HG03565 (cell line): ENCODE measurements around the gene FSCN2.

Experiments
- ATAC-seq: cut with Tn5 transposase; IDR thresholded peaks from one replicate; pipeline ENCODE4 v1.9.1; 2021; ENCODE audit warnings: mild to moderate bottlenecking, moderate library complexity; ENCODE audit not compliant: unreplicated experiment

FSCN2 gene

DNA sequence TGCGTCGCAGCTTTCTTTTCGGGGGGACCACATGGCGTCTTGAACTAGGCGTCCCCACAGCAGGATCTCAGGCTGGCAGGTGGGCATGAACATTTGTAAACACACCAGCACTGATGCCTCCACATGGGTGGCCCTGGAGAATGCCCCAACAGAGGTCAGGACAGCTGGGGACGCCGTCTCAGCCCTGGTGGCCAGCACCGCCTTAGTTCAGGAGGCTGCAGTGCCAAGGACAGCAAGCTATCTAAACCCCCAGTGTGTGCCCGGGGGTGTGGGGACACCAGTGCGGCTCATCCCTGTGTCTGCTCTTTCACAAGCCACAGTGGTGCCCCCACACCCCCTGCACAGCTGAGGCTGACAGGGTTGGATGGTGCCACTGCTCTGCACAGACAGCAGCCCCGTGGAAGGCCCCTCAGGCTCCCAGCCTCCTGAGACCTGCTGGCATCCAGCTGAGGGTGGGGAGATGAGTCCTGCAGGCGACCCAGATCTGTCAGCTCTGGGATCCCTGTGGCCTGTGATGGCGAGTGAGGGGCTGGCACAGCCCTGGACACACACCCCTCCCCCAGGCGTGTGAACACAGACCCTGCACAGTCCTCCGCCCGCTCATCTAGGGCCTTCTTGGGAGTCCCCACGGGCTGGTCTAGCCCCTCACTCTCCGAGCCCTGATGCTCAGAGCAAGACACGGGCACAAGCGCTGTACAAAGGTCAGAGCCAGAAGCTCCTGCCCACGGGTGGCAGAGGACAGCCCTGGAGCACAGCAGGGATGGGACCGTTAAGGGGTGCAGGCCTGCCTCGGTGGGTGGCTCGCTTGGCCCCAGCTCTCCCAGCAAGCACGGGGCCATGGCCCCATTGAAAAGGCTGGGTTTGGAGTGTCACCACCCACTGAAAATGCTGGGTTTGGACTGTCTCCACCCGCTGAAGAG is 10.7 kb downstream of the FSCN2 start:
- no peak for ATAC-seq

DNA sequence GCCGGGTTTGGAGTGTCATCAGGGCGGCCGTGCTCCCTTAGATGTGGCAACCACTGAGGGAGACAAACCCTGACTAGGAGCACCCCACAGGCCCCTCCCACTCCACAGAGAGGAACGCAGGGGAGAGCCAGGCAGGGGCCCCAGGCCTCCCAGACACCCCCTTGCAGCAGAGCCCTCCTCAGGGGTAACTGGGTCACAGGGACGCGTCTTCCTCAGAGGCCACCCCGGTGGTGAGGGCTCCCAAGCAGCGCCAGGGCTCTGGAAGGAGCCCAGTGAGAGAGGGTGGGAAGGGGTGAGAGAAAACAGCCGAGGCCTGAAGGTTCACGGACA is 11.4 kb downstream of the FSCN2 start:
- no peak for ATAC-seq

DNA sequence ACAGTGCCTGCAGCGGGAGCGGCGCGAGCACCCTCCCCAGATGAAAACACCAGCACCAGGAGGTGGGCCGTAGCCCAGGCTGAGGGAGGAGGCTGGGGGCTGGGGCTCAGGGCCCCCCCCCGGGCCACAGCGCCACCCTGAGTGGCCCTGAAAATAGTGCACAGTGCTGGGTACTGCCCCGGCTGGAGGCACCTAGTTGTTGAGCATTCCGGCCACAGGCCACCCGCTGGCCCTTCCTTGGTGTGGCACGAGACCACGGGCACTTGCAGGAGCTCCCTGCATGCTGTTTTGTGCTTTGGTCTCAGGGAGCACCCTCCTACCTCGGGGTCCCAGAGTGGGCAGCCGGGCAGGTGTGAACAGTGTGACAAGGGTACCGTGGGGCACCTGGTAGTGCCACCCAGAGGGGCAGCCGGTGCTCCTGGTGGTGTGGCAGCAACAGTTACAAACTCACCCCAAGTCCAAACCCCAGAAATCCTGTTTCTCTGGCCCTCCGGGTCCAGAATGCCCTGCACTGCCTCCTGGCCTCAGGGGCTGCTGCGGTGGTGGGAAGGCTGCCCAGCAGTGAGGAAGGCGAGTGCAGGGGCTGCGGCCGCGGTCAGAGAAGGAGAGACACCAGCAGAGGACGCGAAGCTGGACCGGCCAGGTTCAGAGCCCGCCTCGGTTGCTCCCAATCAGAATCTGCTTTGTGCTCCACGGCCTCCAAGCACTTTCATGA is 11.9 kb downstream of the FSCN2 start:
- ATAC-seq, result no peak

DNA sequence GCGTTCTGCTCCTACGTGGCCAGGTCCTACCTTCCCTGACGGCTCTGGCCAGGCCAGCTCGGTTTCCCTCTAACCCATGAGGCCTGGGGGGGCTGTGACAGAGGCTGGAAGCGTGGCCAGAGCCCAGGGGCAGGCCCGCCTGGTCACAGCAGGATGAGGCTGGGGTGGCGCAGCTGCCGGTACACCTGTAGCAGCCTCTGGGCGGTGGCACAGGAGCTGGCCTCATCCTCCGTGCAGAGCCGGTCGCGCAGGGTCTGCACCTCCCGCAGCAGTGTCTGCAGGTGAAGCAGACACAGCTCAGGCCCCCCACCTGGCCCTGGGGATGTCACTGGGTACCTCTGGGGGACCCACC is 12.5 kb downstream of the FSCN2 start:
- ATAC-seq, result no peak

DNA sequence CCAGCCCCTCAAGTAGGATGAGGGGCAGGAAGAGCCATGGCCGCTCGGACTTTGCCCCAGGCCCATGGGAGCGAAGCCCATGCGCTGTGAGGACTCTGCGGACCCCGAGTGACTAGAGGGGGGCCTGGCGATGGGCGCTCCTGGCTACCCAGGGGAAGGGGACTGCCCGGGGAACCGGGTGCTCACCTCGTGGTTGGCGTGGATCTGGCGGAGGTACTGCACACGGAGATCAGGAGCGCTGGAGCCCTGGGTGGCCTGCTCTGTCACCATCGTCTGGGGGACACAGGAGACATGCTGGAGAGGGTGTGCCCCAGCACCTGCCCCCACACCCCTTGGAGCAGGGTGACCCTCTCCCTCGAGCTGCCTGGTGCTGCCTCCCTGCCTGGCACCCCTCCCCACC is 12.9 kb downstream of the FSCN2 start:
- no peak for ATAC-seq

DNA sequence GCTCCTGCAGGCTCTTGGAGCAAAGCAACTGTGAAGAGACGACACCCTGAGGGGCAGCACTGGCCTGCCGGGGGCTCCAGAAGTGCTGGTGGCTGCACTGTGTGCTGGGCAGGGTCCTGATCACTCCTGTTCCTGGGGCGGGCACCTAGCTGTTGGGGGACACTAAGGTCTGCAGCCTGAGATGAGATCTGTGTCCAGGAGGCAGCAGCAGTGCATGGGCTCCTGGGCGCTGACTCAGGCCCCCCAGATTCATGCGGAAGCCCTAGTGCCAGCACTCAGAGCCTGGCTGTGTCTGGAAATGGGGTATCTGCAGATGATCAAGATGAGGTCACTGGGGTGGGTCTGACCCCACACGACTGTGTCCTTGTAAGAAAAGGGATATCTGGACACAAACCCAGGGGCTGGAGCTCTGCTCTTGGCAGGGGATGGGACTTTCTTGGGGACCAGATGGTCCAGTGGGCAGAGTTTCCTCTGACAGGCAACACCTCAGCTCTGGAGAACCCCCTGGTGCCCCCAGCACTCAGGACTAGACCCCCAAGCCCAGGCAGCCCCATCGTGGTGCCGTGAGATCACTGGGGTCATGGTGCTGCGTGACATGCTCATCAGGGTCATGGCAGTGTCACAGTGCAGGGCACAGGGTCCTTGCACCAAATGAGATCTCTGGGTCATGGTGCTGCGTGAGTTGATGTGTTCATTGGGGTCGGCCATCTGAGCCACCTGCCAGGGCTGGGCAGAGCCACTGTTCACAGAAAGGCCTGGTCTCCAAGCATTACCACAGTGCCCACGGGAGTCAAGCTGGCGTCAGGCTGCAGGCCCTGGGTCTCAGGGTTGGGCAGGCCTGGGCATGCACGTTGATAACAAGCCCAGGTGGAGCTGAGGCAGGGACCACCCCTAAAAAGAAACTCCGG is 14.5 kb downstream of the FSCN2 start:
- ATAC-seq, result no peak

DNA sequence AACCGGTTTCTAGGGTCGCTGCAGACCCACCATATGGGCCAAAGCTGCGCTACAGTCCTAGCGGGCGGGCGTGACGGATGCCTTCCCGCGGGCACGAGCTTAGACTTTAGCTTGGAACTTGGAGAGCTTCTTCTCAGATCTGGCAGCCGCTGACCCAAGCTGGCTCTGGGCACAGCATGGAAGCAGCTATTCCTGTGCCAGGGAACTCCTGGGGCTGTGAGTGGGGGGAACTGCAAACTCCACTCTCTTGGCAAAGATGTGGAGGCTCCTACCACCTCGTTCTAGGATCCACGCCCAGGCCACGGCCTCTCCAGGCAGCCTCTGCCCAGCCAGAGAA is 15.1 kb downstream of the FSCN2 start:
- no peak for ATAC-seq

DNA sequence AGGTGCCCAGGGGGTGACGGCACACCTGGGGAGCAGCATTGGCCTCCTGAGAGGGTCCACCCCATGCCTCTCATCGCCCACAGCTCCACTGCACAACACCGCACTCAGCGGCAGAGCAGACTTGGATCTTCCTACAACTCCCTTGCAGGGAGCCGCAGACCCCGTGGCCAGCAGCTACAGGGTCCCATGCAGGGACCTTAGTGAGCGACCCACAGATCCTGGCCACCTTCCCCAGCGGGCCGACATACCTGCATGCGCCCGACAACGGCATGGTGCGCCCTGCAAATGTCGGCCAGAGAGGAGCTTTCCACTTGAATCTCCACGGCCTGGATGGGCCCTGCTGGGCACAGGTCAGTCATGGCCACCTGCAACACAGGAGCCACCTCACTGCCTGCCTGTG is 15.6 kb downstream of the FSCN2 start:
- no peak for ATAC-seq

DNA sequence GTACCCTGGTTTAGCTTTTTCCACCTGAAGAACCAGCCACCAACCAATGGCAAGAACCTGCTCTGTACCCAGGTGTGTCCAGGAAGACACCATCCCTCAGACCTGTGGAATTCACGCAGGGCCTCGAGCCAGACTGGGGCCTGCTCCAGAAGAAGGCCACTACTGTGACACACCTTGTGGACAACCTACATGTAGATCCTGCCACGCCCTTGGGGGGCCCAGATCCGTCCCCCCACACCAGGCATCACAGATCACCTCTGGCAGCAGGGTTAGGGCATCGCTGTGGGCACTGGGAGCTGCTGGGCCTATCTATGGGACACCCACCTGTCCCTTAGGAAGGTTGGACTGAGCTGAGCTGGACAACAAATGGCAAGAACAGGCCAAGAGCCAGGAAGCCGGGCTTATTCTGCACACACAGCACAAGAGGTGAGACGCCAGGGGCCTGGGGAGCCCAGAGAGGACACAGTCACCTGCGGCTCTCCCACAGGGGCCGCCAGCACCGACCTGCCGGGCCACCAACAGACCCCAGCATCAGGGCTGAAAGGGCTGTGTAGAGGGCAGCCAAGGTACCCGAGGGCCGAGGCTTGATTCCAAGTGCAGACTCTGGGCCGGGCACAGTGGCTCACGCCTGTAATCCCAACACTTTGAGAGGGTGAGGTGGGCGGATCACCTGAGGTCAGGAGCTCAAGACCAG is 16.3 kb downstream of the FSCN2 start:
- ATAC-seq, result no peak

DNA sequence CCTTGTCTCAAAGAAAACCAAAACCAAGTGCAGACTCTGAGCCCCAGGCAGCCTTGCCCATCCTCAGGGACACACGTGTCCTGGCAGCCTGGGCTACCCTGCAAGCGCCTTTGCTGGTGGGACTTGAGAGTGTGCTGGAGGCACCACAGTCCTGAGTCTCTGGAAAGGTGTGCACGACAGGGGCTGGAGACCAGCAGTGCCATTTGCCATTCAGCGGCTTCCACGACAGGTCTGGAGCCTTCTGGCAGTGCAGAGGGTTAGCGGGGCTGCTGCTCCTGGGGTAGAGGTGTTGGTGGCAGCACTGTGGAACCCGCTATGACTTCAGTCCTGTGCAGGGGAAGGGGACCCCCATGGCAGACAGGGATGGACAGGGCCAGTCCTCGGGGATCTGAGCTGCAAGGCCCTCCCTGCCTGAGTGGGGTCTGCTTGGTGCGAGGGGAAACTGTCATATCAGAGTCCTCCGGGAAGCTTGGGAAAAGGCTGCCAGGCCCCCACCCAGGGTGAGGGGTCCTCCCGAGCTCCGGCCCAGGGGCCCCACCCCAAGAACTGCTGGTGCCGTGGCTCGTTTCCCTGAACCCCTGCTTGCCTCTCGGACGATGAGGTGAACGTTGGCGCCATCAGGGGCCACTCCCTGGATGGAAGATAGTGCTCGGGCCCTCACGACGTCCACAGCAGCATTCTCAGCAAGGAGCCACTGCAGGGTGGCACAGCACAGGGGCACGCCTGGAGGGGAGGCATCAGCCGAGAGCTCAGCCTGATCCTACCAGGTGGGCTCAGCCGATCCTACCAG is 17.2 kb downstream of the FSCN2 start:
- ATAC-seq, result no peak

DNA sequence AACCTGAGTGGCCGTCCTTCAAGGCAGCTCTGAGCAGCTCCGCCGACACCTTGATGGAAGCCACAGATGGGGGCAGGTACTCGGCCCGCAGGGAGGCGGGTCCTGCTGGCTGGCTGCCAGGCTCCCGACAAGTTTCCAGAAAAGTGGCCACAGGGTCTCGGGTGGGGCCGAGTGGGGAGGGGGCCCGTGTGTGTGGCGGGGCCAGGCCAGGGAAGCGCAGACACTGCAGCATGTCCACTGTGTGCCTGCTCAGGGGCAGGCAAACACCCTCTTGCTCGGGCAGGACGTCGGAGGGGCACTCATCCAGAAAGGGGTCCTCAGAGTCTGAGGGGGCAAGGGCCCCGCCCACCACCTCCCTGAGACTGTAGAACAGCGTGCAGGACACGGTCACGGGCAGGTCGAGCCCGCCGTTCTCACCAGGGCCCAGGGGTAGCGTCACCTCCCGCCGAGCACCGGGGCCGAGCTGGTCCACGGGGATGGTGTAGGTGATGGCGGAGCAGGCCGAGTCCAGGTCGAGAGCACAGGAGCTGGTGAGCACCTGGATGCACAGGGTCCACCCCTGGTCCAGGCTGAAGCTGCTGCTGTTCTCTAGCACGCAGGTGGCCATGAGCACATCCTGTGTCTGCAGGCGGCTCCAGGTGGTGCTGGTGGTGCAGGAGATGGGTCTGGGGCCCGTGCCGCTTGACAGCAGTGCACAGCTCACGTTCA is 18.9 kb downstream of the FSCN2 start:
- ATAC-seq, result no peak

DNA sequence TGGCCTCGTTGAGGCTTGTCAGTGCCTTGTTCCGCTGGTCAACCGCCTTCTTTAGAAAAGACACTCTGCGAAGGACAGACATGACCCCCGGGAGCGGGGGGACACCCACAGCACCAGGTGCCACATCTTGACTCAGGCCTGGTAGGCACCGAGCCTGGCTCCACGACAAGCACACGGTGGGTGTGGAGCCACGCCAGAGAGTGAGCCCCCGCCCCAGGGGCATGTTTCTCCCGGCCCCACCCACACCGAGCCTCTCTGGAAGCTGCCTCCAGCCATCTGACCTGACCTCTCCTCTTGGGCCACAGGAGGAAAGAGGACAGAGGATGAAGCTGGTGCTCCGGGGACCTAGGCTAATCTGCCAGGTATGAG is 19.4 kb downstream of the FSCN2 start:
- ATAC-seq, result no peak

DNA sequence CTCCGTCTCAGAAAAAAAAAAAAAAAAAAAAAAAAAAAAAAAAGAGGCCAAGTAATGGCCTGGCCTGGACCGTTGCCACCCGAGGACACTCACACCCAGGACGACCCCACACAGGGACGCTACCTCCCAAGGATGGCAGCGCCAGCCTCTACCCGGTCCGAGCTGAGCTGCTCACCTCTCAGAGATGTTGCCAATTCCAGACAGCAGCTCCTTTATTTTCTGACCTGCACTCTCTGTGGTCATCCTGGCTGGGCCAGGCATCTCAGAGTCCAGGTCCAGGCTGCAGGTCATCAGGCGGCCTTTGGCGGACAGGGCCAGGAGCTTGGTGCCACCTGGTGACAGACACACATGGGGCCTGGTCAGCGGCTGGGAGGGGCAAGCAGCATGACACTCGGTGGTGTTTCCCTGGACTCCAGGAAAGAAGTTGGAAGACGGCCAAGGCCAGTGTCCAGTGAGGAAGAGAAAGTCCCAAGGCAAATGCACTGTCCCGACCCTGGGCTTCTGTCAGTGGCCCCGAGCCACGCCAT is 20.9 kb downstream of the FSCN2 start:
- no peak for ATAC-seq

DNA sequence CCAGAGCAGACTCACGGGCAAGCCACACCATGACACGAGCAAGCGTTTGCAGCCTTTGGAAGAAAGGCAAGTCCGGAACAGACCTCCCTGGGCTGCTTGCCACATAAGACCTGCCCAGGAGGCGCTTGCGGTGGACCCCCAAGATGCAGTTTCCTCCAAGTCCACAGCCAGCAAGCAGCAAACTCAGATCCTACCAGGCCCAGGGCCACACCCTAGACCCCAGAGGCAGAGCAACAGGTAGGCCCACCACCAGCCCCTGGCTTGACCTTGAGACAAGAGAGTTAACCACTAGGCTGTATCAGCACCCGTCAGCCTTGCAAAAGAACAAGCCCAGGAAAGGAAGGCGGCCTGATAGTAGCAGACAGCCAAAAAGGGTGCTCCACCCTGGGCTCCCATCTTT is 21.6 kb downstream of the FSCN2 start:
- ATAC-seq, result no peak

DNA sequence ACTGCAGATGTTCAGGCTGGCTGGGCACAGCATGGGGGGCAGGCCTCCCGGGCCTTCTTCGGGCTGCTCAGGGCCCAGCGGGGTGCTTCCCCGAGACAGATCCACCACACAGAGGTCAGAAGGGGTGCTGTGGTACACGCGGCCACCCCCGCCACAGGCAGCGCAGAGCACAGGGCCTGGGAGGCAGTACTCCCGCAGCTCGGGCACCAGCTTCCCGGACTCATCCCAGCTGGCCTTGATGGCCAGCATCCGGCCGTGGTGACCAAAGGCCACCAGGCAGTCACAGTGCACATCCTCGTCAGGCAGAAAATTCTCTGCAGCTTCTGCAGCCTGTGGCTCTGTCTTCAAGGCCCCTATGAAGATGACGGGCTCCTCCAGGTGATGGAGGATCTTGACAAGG is 22.1 kb downstream of the FSCN2 start:
- ATAC-seq, result no peak

DNA sequence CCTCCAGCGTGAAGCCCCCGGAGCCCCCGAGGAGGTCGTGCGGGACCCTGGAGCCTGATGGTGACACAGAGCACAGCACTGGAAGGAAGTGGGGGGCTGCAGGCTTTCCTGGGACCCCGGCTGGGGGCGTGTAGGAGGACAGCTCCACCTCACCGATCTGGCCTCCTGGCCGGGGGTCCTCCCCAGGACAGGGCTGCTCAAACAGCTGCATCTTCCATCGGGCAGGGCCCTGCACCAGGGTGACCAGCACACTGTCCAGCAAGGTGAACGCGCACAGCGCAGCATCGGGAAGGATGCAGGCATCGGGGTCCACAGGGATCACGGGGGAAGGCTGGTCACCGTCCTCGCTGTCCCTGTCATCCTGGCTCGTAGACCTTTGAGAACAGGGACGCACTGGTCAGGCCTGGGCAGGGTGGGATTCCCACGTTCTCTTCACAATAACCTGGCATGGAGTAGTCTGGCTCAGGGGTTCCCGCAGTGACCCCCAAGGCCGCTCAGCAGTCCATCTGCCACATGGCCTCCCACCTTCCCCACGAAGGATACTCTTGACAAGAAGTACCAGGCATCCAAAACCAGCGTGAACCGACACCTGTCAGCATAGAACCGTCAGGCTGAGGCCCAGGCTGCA is 22.8 kb downstream of the FSCN2 start:
- no peak for ATAC-seq

DNA sequence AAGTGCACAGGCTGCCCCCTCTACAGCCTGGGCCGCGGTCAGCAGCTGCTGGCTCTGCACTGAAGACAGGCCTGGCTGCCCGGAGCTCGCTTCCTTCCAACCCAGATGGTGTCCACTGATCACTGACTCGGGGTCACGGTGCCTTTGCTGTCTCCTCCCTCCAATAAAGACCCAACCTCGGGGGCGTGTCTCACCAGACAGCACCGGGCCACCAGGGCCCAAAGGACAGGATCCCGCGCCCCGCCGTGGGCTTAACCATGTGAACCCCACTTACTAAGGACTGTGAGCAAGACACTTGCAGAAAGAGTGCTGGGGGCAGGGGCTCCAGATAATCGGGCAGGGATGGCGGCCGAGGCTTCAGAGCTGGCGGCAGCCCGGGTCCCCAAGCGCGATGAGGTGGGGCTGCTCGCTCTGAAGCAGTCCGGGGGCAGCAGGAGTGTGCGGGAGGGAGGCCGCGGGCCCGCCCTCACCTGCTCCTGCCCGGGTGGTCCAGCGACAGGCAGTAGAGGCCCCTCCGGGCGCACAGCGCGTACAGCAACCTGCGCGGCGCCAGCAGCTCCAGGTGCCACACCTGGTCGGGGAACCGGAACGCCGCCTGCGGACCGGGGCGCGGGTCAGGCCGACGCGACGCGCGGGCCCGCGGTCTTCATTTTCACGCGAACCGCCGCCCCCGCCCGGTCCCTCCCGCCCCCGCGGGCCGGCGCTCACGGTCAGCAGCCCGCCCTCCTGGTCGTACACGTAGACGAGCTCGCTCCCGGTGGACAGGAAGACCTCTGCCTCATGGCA is 23.5 kb downstream of the FSCN2 start:
- peak; percentile 6 for ATAC-seq
